Fibroblast of lung (primary cell): Measurements from ENCODE around the gene PTPN23. TPM values are rescaled to one million over a fixed set of nuclear protein-coding genes. Genes with fewer than 3 reads are reported as not detected.

Source experiments
- DNase-seq, 2 donors: peaks; one replicate each; pipeline versions ENCODE4 v3.0.0 to v3.0.0-alpha.2; 2010; ENCODE audit warnings: low read depth in 2 of 2
- H2AFZ ChIP-seq: 2 replicates; pipeline ENCODE4 v1.5.1; 2012; ENCODE audit warnings: low read length, control low read depth, inconsistent platforms
- H3K27ac ChIP-seq: 2 replicates; pipeline ENCODE4 v1.5.1; 2011; ENCODE audit warnings: low read length, control low read depth; ENCODE audit not compliant: insufficient read depth
- H3K27me3 ChIP-seq: 2 replicates; pipeline ENCODE4 v1.5.1; 2011; ENCODE audit warnings: mild to moderate bottlenecking, low read length; ENCODE audit not compliant: control insufficient read depth, insufficient read depth
- H3K36me3 ChIP-seq: 2 replicates; pipeline ENCODE4 v1.5.1; 2011; ENCODE audit warnings: low read length; ENCODE audit not compliant: control insufficient read depth, insufficient read depth
- H3K4me1 ChIP-seq: 2 replicates; pipeline ENCODE4 v1.5.1; 2011; ENCODE audit warnings: low read length; ENCODE audit not compliant: control insufficient read depth, insufficient read depth; ENCODE audit errors: extremely low read depth
- H3K4me2 ChIP-seq: 2 replicates; pipeline ENCODE4 v1.5.1; 2011; ENCODE audit warnings: low read length, control low read depth; ENCODE audit not compliant: insufficient read depth; ENCODE audit errors: extremely low read depth
- H3K4me3 ChIP-seq, 4 experiments: fragments of 200-600 bp in 1 of 4; sonication (generic) in 1 of 4; replicated peaks in 1 of 4; 2 replicates each; pipeline ENCODE4 v1.5.1; 2011 to 2016; ENCODE audit warnings: low read length in 4 of 4, low read depth in 3 of 4, mild to moderate bottlenecking in 3 of 4, control low read depth in 2 of 4, inconsistent platforms in 1 of 4, mixed read lengths in 1 of 4; ENCODE audit not compliant: insufficient read depth in 1 of 4; ENCODE audit errors: control extremely low read depth in 1 of 4
- H3K79me2 ChIP-seq: 2 replicates; pipeline ENCODE4 v1.5.1; 2012; ENCODE audit warnings: mild to moderate bottlenecking, low read length, inconsistent platforms; ENCODE audit not compliant: control insufficient read depth, insufficient read depth
- H3K9ac ChIP-seq: 2 replicates; pipeline ENCODE4 v1.5.1; 2011; ENCODE audit warnings: mild to moderate bottlenecking, low read length, control low read depth; ENCODE audit not compliant: insufficient read depth
- H3K9me3 ChIP-seq: 2 replicates; pipeline ENCODE4 v1.5.1; 2012; ENCODE audit warnings: low read depth, low read length; ENCODE audit not compliant: control insufficient read depth, insufficient read depth
- H4K20me1 ChIP-seq: 2 replicates; pipeline ENCODE4 v1.5.1; 2011; ENCODE audit warnings: low read length; ENCODE audit not compliant: control insufficient read depth, insufficient read depth; ENCODE audit errors: extremely low read depth
- CTCF ChIP-seq, 2 donors: IDR thresholded peaks in 1 of 2; conservative IDR thresholded peaks in 1 of 2; 1 replicate in 1 of 2; 2 replicates in 1 of 2; pipeline ENCODE4 v1.5.1; 2011 to 2012; ENCODE audit warnings: low read length in 2 of 2, control low read depth in 1 of 2, inconsistent platforms in 1 of 2, low read depth in 1 of 2, mild to moderate bottlenecking in 1 of 2
- EZH2 ChIP-seq: IDR thresholded peaks from 2 replicates; pipeline ENCODE4 v1.5.1; 2012; ENCODE audit warnings: low read length, control low read depth, mild to moderate bottlenecking; ENCODE audit errors: missing control alignments
- polyA plus RNA-seq, 2 donors: library from polyadenylated mRNA; depleted of rRNA in 1 of 2; stranded (reverse) in 1 of 2; unstranded in 1 of 2; fragments of >200 nt; gene quantifications; 2 replicates each; pipeline ENCODE4 v1.2.1, GENCODE V29; 2011 to 2012; ENCODE audit warnings: missing spikeins in 1 of 2
- total RNA-seq: library from RNA; depleted of rRNA; stranded (reverse); fragments of >200 nt; gene quantifications from 2 replicates; pipeline ENCODE4 v1.2.1, GENCODE V29; 2014

PTPN23 gene
- total and polyA plus RNA-seq, 2 donors (not counting 1 experiment from before 2014, with no cell fraction given) = 1.5 to 19.7 TPM

GRCh38 chr3:47344971-47345370 is 35.9 kb upstream of the PTPN23 start:
- H4K20me1 ChIP-seq = no peaks in the 10 kb centered on the region
- H3K9ac ChIP-seq = no peak overlapping the region
- H3K4me3 ChIP-seq = no peak overlapping the region
- TF ChIP-seq EZH2 (no peak), CTCF (conservative IDR thresholded peaks at IDR 0.05 in 1 of 2, IDR thresholded peaks at IDR 0.05 in 1 of 2; ENCODE audit: low read depth in 1 of 2, low read length in 2 of 2) (no peak)
- no peaks in the 10 kb centered on the region for H3K79me2 ChIP-seq
- H3K27me3 ChIP-seq = no peaks in the 10 kb centered on the region
- no peak overlapping the region for H3K4me2 ChIP-seq
- no peak overlapping the region for H2AFZ ChIP-seq
- no peak overlapping the region for H3K27ac ChIP-seq
- H3K36me3 ChIP-seq = peaks cover 16% of the 10 kb centered on the region
- no peak for DNase-seq
- peaks cover 7% of the 10 kb centered on the region for H3K4me1 ChIP-seq
- no peaks in the 10 kb centered on the region for H3K9me3 ChIP-seq

- Histone ChIP-seq H3K4me1 (peaks cover 7% of the 10 kb centered on the region), H3K36me3 (peaks cover 16% of the 10 kb centered on the region), H3K9me3 (no peaks in the 10 kb centered on the region), H3K4me2 (no peak overlapping the region), H3K27ac (no peak overlapping the region), H3K27me3 (no peaks in the 10 kb centered on the region), H3K4me3 (no peak overlapping the region), H3K9ac (no peak overlapping the region), H3K79me2 (no peaks in the 10 kb centered on the region), H2AFZ (no peak overlapping the region), H4K20me1 (no peaks in the 10 kb centered on the region)
- TF ChIP-seq CTCF (conservative IDR thresholded peaks at IDR 0.05 in 1 of 2, IDR thresholded peaks at IDR 0.05 in 1 of 2; ENCODE audit: low read depth in 1 of 2, low read length in 2 of 2) = no peak
- no peak for TF ChIP-seq EZH2
- DNase-seq = peak; percentile 68 to 82
Measured at GRCh38 chr3:47347217-47347801, 33.5 kb upstream of the PTPN23 start.

- H3K4me1 ChIP-seq = peaks cover 7% of the 10 kb centered on the region
- no peak overlapping the region for H2AFZ ChIP-seq
- TF ChIP-seq EZH2 (no peak), CTCF (conservative IDR thresholded peaks at IDR 0.05 in 1 of 2, IDR thresholded peaks at IDR 0.05 in 1 of 2; ENCODE audit: low read depth in 1 of 2, low read length in 2 of 2) (no peak)
- no peak overlapping the region for H3K27ac ChIP-seq
- DNase-seq = no peak
- no peaks in the 10 kb centered on the region for H3K79me2 ChIP-seq
- H4K20me1 ChIP-seq = no peaks in the 10 kb centered on the region
- H3K27me3 ChIP-seq = no peaks in the 10 kb centered on the region
- H3K9ac ChIP-seq = no peak overlapping the region
- H3K4me2 ChIP-seq = no peak overlapping the region
- no peak overlapping the region for H3K4me3 ChIP-seq
- peaks cover 9% of the 10 kb centered on the region for H3K36me3 ChIP-seq
- H3K9me3 ChIP-seq = no peaks in the 10 kb centered on the region
Measured at GRCh38 chr3:47348411-47349154, 32.2 kb upstream of the PTPN23 start.
